Transverse colon (tissue), 4 donors: ENCODE results near the gene PPP1CC. TPM values are rescaled to one million over a fixed set of nuclear protein-coding genes. Genes with fewer than 3 reads are reported as not detected.

Experiments
- DNase-seq: peaks from one replicate; pipeline ENCODE4 v3.0.0-alpha.2; 2019
- H3K27ac ChIP-seq, 4 donors: fragments of 200-600 bp; sonication (generic); 2 replicates each; pipeline ENCODE4 v1.5.1; 2016 to 2018; ENCODE audit warnings: inconsistent platforms in 4 of 4
- H3K27me3 ChIP-seq: fragments of 200-600 bp; sonication (generic); 2 replicates; pipeline ENCODE4 v1.5.1; 2017; ENCODE audit warnings: inconsistent platforms
- H3K36me3 ChIP-seq, 4 donors: fragments of 200-600 bp; sonication (generic); 2 replicates each; pipeline ENCODE4 v1.5.1; 2017 to 2019; ENCODE audit warnings: inconsistent platforms in 4 of 4
- H3K4me1 ChIP-seq, 4 donors: fragments of 200-600 bp; sonication (generic); 2 replicates each; pipeline ENCODE4 v1.5.1; 2017 to 2020; ENCODE audit warnings: inconsistent platforms in 4 of 4
- H3K4me3 ChIP-seq, 4 donors: fragments of 200-600 bp; sonication (generic); 1 replicate in 1 of 4; 2 replicates in 3 of 4; pipeline versions ENCODE4 v1.5.1 to v1.6.1; 2017 to 2019; ENCODE audit warnings: inconsistent platforms in 4 of 4
- H3K9me3 ChIP-seq, 2 donors: fragments of 200-600 bp; sonication (generic); 2 replicates each; pipeline ENCODE4 v1.5.1; 2017 to 2019; ENCODE audit warnings: inconsistent platforms in 2 of 2
- CTCF ChIP-seq, 5 experiments: fragments of 200-600 bp in 3 of 5; fragments of 450-650 bp in 2 of 5; sonication (generic) in 3 of 5; IDR thresholded peaks; 1 replicate in 2 of 5; 2 replicates in 3 of 5; pipeline ENCODE4 v1.5.1; 2016 to 2017; ENCODE audit warnings: antibody characterized with exemption in 5 of 5, inconsistent platforms in 3 of 5, mild to moderate bottlenecking in 2 of 5, moderate library complexity in 1 of 5
- EP300 ChIP-seq: sonication (generic); formaldehyde crosslinking; IDR thresholded peaks from one replicate; pipeline ENCODE4 v1.6.1; 2017; ENCODE audit warnings: antibody characterized with exemption, low read depth
- POLR2A ChIP-seq: fragments of 450-650 bp; IDR thresholded peaks from one replicate; pipeline ENCODE4 v1.6.1; 2016; ENCODE audit warnings: antibody characterized with exemption, mild to moderate bottlenecking, moderate library complexity
- POLR2AphosphoS5 ChIP-seq, 3 donors: sonication (generic); formaldehyde crosslinking; IDR thresholded peaks; one replicate each; pipeline ENCODE4 v1.6.1; 2016; ENCODE audit warnings: antibody characterized with exemption in 3 of 3
- WGBS, 2 donors: methylation state at CpG; one replicate each; pipeline ENCODE4 v1.1.5; 2018; ENCODE audit warnings: low coverage in 1 of 2; 5-methylcytosine and 5-hydroxymethylcytosine counted together
- in situ Hi-C, 4 donors: fragments of 200-750 bp; cut with MboI; loops; one replicate each; pipeline versions ENCODE4 v1.15.0 to v1.15.1; 2017; ENCODE audit warnings: low sequenced_read_pairs in 3 of 4, low pct_ligation_motif_present in 1 of 4, low pct_unique_long_range_greater_than_20kb in 1 of 4
- intact Hi-C: fragments of 100-400 bp; cut with DNase I; formaldehyde crosslinking; loops from one replicate; pipeline ENCODE4 v1.15.1; 2023; ENCODE audit warnings: low total_unique reads
- total RNA-seq, 4 donors: library from RNA; depleted of rRNA; stranded (reverse); fragments of >200 nt; gene quantifications; one replicate each; pipeline ENCODE4 v1.1.0, GENCODE V29; 2016

Gene PPP1CC
- total RNA-seq, 4 donors from 2014 or later: 156 to 759 (median 244) TPM

- Histone ChIP-seq H3K36me3 (no peaks in the 10 kb centered on the region), H3K4me1 (peaks cover 5 to 21% (median 18%) of the 10 kb centered on the region in 4 donors), H3K27ac (peak overlapping the region; percentile 68 to 83 (median 80)), H3K27me3 (peaks cover 13% of the 10 kb centered on the region), H3K4me3 (peak overlapping the region; percentile 42 to 84 (median 63)), H3K9me3 (no peaks in the 10 kb centered on the region)
- in situ Hi-C loops: no loop called here
- TF ChIP-seq POLR2AphosphoS5 (IDR thresholded peaks at IDR 0.05) (no peak), CTCF (IDR thresholded peaks at IDR 0.05) (no peak), POLR2A (no peak)
- intact Hi-C loops: no loop called here
- 4 to 13% methylated on average over 3 to 35 of the region's 38 CpGs for WGBS, 2 donors
- peak; percentile 60 for DNase-seq
Measured at GRCh38 chr12:110689281-110690126, 53.2 kb downstream of the PPP1CC start.

- H3K36me3 ChIP-seq: no peaks in the 10 kb centered on the region
- peaks cover 13% of the 10 kb centered on the region for H3K27me3 ChIP-seq
- intact Hi-C loops (no loop called here), in situ Hi-C loops (no loop called here)
- peak within 1 kb of the TSS; percentile 42 to 84 (median 63) for H3K4me3 ChIP-seq
- H3K9me3 ChIP-seq: no peaks in the 10 kb centered on the region
- peak; percentile 59 for DNase-seq
- TF ChIP-seq EP300 (no peak), CTCF (IDR thresholded peaks at IDR 0.05) (no peak), POLR2AphosphoS5 (IDR thresholded peaks at IDR 0.05) (no peak)
- H3K27ac ChIP-seq: peak within 1 kb of the TSS; percentile 68 to 83 (median 80)
- peaks cover 5 to 21% (median 18%) of the 10 kb centered on the region in 4 donors for H3K4me1 ChIP-seq
- 9% methylated on average over 20 of the region's 64 CpGs; no CpG with 5 or more reads in 1 of the 2 donors for WGBS, 2 donors
Measured at GRCh38 chr12:110688446-110689280, 54.0 kb downstream of the PPP1CC start, which contains the start of gene HVCN1. Gene HVCN1 (minus strand): TSS chr12:110689115. CDS start chr12:110683245, 5,870 bp downstream.

- TF ChIP-seq CTCF (IDR thresholded peaks at IDR 0.05) (no peak), POLR2AphosphoS5 (IDR thresholded peaks at IDR 0.05) (no peak), EP300 (no peak), POLR2A (no peak)
- Histone ChIP-seq H3K4me3 (peak overlapping the region in 2 of 4 donors; percentile 56 to 70), H3K27me3 (peaks cover 13% of the 10 kb centered on the region), H3K9me3 (no peaks in the 10 kb centered on the region), H3K4me1 (peaks cover 5 to 21% (median 18%) of the 10 kb centered on the region in 4 donors), H3K27ac (peak overlapping the region in 1 of 4 donors; percentile 8), H3K36me3 (no peaks in the 10 kb centered on the region)
- intact Hi-C loops (no loop called here), in situ Hi-C loops (no loop called here)
- DNase-seq: no peak
- 79 to 94% methylated on average over 9 to 15 of the region's 15 CpGs for WGBS, 2 donors
Measured at GRCh38 chr12:110687396-110688169, 55.1 kb downstream of the PPP1CC start.
